HepG2 (cell line): ENCODE data around the gene TIMM44. TPM values are rescaled to one million over a fixed set of nuclear protein-coding genes. Genes with fewer than 3 reads are reported as not detected.
A peak's percentile ranks its signal among the peaks of the same experiment; 100 is the strongest.

Source experiments
- CBX5 ChIP-seq: sonication (generic); formaldehyde crosslinking; IDR thresholded peaks from 2 replicates; pipeline ENCODE4 v1.4.0; 2020; ENCODE audit warnings: missing genetic modification reagents, borderline replicate concordance
- CHD2 ChIP-seq: IDR thresholded peaks from 2 replicates; pipeline ENCODE4 v1.6.1; 2011; ENCODE audit warnings: low read depth, low read length, improper control_type of control experiment
- FIP1L1 ChIP-seq: fragments of 200-400 bp; formaldehyde crosslinking; IDR thresholded peaks from 2 replicates; pipeline ENCODE4 v1.6.1; 2018; ENCODE audit warnings: low read depth, mild to moderate bottlenecking, low read length, moderate library complexity, borderline replicate concordance; ENCODE audit not compliant: insufficient read depth
- FOXC1 ChIP-seq: sonication (generic); formaldehyde crosslinking; IDR thresholded peaks from 2 replicates; pipeline ENCODE4 v1.8.0; 2022; ENCODE audit warnings: mild to moderate bottlenecking, missing genetic modification reagents, borderline replicate concordance
- FOXM1 ChIP-seq: sonication (generic); formaldehyde crosslinking; IDR thresholded peaks from 2 replicates; pipeline ENCODE4 v1.5.0; 2020; ENCODE audit warnings: missing genetic modification reagents
- JUN ChIP-seq: sonication (generic); formaldehyde crosslinking; IDR thresholded peaks from 2 replicates; pipeline ENCODE4 v1.4.0; 2020; ENCODE audit warnings: mild to moderate bottlenecking, missing genetic modification reagents
- KLF15 ChIP-seq: sonication (generic); formaldehyde crosslinking; IDR thresholded peaks from 2 replicates; pipeline ENCODE4 v1.8.1; 2023; ENCODE audit warnings: borderline replicate concordance, mild to moderate bottlenecking, inconsistent platforms, missing genetic modification reagents, mixed read lengths
- KMT2A ChIP-seq: sonication (generic); formaldehyde crosslinking; IDR thresholded peaks from 2 replicates; pipeline ENCODE4 v1.4.0; 2020; ENCODE audit warnings: missing genetic modification reagents
- NAIF1 ChIP-seq: sonication (generic); formaldehyde crosslinking; IDR thresholded peaks from 2 replicates; pipeline ENCODE4 v1.5.0; 2020; ENCODE audit warnings: mild to moderate bottlenecking, missing genetic modification reagents, borderline replicate concordance
- SMC3 ChIP-seq: IDR thresholded peaks from 2 replicates; pipeline ENCODE4 v1.6.1; 2011; ENCODE audit warnings: low read length, improper control_type of control experiment
- STAG1 ChIP-seq: sonication (generic); formaldehyde crosslinking; IDR thresholded peaks from 2 replicates; pipeline ENCODE4 v1.4.0; 2020; ENCODE audit warnings: missing genetic modification reagents
- YY1 ChIP-seq: IDR thresholded peaks from 2 replicates; pipeline ENCODE4 v1.6.1; 2011; ENCODE audit warnings: low read length, low read depth, moderate library complexity, mild to moderate bottlenecking; ENCODE audit not compliant: insufficient read depth, insufficient replicate concordance
- ZBTB10 ChIP-seq: sonication (generic); formaldehyde crosslinking; IDR thresholded peaks from 2 replicates; pipeline ENCODE4 v1.4.0; 2020; ENCODE audit warnings: missing genetic modification reagents, borderline replicate concordance
- ZBTB2 ChIP-seq: sonication (generic); formaldehyde crosslinking; IDR thresholded peaks from 2 replicates; pipeline ENCODE4 v1.8.0; 2022; ENCODE audit warnings: low read depth, missing genetic modification reagents
- ZEB1 ChIP-seq: IDR thresholded peaks from 2 replicates; pipeline ENCODE4 v1.6.1; 2012; ENCODE audit warnings: mild to moderate bottlenecking, low read depth, inconsistent platforms; ENCODE audit not compliant: insufficient replicate concordance
- ZNF138 ChIP-seq: sonication (generic); formaldehyde crosslinking; IDR thresholded peaks from 2 replicates; pipeline ENCODE4 v1.5.0; 2020; ENCODE audit warnings: mild to moderate bottlenecking, low read depth, missing genetic modification reagents
- ZNF33A ChIP-seq: sonication (generic); formaldehyde crosslinking; IDR thresholded peaks from 2 replicates; pipeline ENCODE4 v1.5.1; 2020; ENCODE audit warnings: missing genetic modification reagents, mild to moderate bottlenecking, moderate library complexity, borderline replicate concordance
- ZNF383 ChIP-seq: sonication (generic); formaldehyde crosslinking; IDR thresholded peaks from 2 replicates; pipeline ENCODE4 v1.4.0; 2020; ENCODE audit warnings: missing genetic modification reagents, mild to moderate bottlenecking, borderline replicate concordance
- ZNF451 ChIP-seq: sonication (generic); formaldehyde crosslinking; IDR thresholded peaks from 2 replicates; pipeline ENCODE4 v1.5.0; 2020; ENCODE audit warnings: mild to moderate bottlenecking, missing genetic modification reagents
- ZNF547 ChIP-seq: sonication (generic); formaldehyde crosslinking; IDR thresholded peaks from 2 replicates; pipeline ENCODE4 v1.5.1; 2020; ENCODE audit warnings: mild to moderate bottlenecking, missing genetic modification reagents
- ZNF564 ChIP-seq: sonication (generic); formaldehyde crosslinking; IDR thresholded peaks from 2 replicates; pipeline ENCODE4 v1.8.1; 2023; ENCODE audit warnings: mild to moderate bottlenecking, missing genetic modification reagents
- ZNF678 ChIP-seq: sonication (generic); formaldehyde crosslinking; IDR thresholded peaks from 2 replicates; pipeline ENCODE4 v1.4.0; 2020; ENCODE audit warnings: mild to moderate bottlenecking, missing genetic modification reagents
- ZNF720 ChIP-seq: sonication (generic); formaldehyde crosslinking; IDR thresholded peaks from 2 replicates; pipeline ENCODE4 v1.4.0; 2020; ENCODE audit warnings: missing genetic modification reagents
- ZNF75D ChIP-seq: sonication (generic); formaldehyde crosslinking; IDR thresholded peaks from 2 replicates; pipeline ENCODE4 v1.8.1; 2023; ENCODE audit warnings: missing genetic modification reagents, mild to moderate bottlenecking, borderline replicate concordance
- ZNF788 ChIP-seq: sonication (generic); formaldehyde crosslinking; IDR thresholded peaks from 2 replicates; pipeline ENCODE4 v1.5.0; 2020; ENCODE audit warnings: mild to moderate bottlenecking, missing genetic modification reagents, borderline replicate concordance
- ZNF841 ChIP-seq: sonication (generic); formaldehyde crosslinking; IDR thresholded peaks from 2 replicates; pipeline ENCODE4 v1.8.1; 2023; ENCODE audit warnings: missing genetic modification reagents, borderline replicate concordance
- polyA plus RNA-seq, 8 experiments: library from polyadenylated mRNA; depleted of rRNA in 3 of 8; stranded (reverse) in 7 of 8; unstranded in 1 of 8; fragments of >200 nt; fragmentation: Illumina TruSeq in 4 of 8; extraction: Trizol in 4 of 8; gene quantifications; 2 replicates each; pipeline versions ENCODE4 v1.2.1 to v1.2.3, GENCODE V29; 2011 to 2016; ENCODE audit warnings: low read depth in 4 of 8, missing spikeins in 1 of 8, mixed read lengths in 1 of 8; ENCODE audit not compliant: insufficient read depth in 1 of 8
- total RNA-seq, 5 experiments: library from RNA; depleted of rRNA; stranded (reverse); fragments of >200 nt; fragmentation: Illumina TruSeq; extraction: Trizol; gene quantifications; 2 replicates each; pipeline ENCODE4 v1.2.3, GENCODE V29; 2016; ENCODE audit warnings: low read depth in 1 of 5

The TIMM44 gene
- total and polyA plus RNA-seq, 2 of the 13 experiments (the other 11 are each of a cell fraction or from before 2014, with no cell fraction given): 42.9 to 72.6 TPM

DNA sequence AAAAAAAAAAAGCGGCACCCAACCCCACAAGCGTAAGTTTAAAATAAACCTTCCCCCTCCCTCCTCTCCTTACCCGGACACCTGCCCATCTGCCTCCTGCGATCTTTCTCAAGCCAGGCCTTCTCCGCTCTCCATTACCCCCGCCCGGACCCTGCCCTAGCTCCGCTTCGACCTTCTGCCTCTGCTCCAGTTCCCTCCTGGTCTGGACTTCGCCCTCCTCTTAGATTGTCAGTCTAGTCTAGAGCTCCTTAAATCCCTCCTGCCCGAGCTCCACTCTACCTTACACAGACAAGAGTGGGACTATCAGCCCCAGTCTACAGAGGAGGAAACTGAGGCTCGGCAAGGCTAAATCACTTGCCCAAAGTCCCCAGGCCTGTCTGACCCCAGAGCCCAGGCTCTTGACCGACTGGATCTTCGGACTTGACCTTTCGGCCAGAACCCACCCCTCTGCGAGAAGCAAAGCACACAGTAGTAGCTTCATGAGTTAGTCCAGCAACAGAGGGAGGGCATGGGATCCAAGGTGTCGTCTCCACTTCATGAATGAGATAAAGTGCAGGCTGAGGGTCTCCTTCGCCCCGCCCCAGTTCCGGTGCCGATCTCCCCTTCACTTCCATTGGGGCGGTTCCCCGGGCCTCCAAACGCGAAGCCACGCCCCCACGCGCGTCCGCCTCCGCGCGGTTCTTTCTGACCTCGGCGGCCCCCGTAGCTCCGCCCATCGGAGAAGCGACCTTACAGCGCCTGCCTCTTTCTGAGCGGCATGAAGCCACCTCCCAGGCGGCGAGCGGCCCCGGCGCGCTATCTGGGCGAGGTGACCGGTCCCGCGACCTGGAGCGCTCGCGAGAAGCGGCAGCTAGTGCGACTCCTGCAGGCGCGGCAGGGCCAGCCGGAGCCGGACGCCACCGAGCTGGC lies 23.6 kb downstream of the TIMM44 start, which contains the start of gene SNAPC2 (continued):
- TF ChIP-seq ZNF451 (CRISPR knock-in tag): no peak
- peak; percentile 90 for TF ChIP-seq CHD2
- peak; percentile 83 for TF ChIP-seq ZBTB2 (CRISPR knock-in tag)
- no peak for TF ChIP-seq ZNF720 (CRISPR knock-in tag)
- no peak for TF ChIP-seq ZNF138 (CRISPR knock-in tag)
- TF ChIP-seq FOXM1: no peak
- TF ChIP-seq ZNF75D: no peak
- no peak for TF ChIP-seq ZNF383
- no peak for TF ChIP-seq STAG1
- 0 out of 2 replicates have a peak, but pooled peaks have one; percentile 39 for TF ChIP-seq FOXC1 (CRISPR knock-in tag)
- TF ChIP-seq ZEB1: peak; percentile 26
- TF ChIP-seq ZNF33A (CRISPR knock-in tag): 0 out of 2 replicates have a peak, but pooled peaks have one; percentile 66
- TF ChIP-seq ZNF564 (CRISPR knock-in tag): peak; percentile 74; the same call in 1 of the 2 replicates
- no peak for TF ChIP-seq SMC3
- no peak; the same call in 1 of the 2 replicates for TF ChIP-seq KLF15
- 0 out of 2 replicates have a peak, but pooled peaks have one; percentile 49 for TF ChIP-seq ZBTB10 (CRISPR knock-in tag)
- no peak; the same call in 1 of the 2 replicates for TF ChIP-seq ZNF841
- 0 out of 2 replicates have a peak, but pooled peaks have one; percentile 34 for TF ChIP-seq CBX5 (CRISPR knock-in tag)
- 0 out of 2 replicates have a peak, but pooled peaks have one; percentile 43 for TF ChIP-seq ZNF678
- TF ChIP-seq KMT2A (CRISPR knock-in tag): no peak
- no peak for TF ChIP-seq JUN (CRISPR knock-in tag)
- TF ChIP-seq ZNF788 (CRISPR knock-in tag): peak; percentile 50
- no peak for TF ChIP-seq NAIF1
- TF ChIP-seq ZNF547: peak; percentile 40; the same call in 1 of the 2 replicates
- peak; percentile 51 for TF ChIP-seq YY1
- no peak for TF ChIP-seq FIP1L1
